NCI-H2171 treated with DMSO at 0.1 percent for 48 hours (cell line): ENCODE data around the gene CCNI.

Source experiments
- DNase-seq: peaks from one replicate; lab custom pipeline; 2025; lab: John Stamatoyannopoulos, UW

The CCNI gene

GRCh38 chr4:77002321-77003107 is 73.3 kb downstream of the CCNI start:
- DNase-seq = no peak

GRCh38 chr4:77001907-77002306 is 73.9 kb downstream of the CCNI start:
- DNase-seq = no peak

GRCh38 chr4:76998251-76998901 is 77.4 kb downstream of the CCNI start:
- DNase-seq = no peak

GRCh38 chr4:76997532-76997931 is 78.3 kb downstream of the CCNI start:
- DNase-seq = no peak
